Fibroblast of skin of right biceps (primary cell): ENCODE measurements around the gene KIAA1671.
A peak's percentile ranks its signal among the peaks of the same experiment; 100 is the strongest.

ENCODE experiments used
- DNase-seq: peaks from one replicate; pipeline ENCODE4 v3.0.0-alpha.2; 2013

KIAA1671 gene

DNA sequence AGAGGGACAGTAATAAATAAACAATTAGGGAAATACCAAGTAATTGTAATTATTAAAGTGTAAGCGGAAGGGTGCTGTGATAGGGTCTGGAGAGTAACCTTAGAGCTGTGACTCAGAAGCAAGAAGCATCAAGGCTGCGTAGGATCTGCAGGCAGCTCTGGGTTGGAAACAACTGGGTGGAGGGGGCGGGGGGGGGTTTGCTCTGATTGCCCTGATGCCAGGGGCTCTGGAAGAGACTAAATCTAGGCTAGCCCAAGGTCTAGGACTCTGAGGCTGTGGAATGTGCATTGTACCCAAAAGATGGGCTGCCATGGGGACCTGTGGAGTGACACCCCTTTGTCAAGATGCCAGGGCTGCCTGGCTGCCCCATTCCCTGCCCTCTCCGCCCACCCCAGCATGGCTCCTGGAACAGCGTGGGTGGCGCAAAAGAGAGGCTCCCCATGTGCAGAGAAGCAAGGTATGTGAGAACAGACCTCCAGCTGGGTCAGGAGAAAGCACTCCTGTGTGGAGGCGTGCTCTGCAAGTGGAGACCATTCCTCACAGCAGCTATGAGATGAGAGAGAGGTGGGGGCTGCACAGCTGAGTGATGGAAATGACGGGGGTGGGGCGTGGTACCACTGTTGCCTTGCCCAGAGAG, 146.0 kb downstream of the KIAA1671 start:
- no peak for DNase-seq

DNA sequence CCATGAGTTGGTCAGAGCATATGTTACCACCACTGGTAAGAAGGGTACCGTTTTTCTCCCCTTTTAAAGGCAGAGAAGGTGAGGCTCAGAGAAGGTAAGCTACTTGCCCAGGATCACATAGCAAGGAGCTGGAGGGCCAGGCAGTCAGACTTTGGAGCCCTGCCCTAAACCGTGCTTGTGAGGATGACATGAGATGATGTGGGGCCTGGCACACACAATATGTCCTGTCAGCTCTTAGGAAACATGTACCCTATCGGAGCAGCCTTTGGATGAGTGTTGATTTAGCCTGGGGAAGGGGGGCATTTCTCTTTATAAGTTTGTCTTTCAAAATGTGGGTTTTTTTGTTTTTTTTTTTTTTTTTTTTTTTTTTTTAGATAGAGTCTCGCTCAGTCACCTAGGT, 146.7 kb downstream of the KIAA1671 start:
- no peak for DNase-seq

DNA sequence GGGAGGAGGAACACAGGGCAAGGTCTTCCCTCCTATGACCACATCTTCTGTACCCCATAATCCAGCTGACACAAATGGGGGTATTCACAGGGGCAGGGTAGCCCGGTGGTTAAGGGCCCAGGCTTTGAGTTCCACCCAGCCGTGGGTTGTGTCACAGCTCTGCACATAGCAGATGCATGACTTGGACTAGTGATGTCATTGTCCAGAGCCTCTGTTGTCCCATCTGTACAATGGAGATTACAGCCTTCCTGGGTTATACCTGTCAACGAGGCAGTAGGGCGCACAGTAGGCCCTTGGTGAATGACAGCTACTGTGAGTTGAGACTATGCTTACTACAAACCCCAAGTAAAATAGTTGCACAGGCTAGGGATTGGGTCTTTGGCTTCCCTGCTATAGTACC, 147.9 kb downstream of the KIAA1671 start:
- no peak for DNase-seq

DNA sequence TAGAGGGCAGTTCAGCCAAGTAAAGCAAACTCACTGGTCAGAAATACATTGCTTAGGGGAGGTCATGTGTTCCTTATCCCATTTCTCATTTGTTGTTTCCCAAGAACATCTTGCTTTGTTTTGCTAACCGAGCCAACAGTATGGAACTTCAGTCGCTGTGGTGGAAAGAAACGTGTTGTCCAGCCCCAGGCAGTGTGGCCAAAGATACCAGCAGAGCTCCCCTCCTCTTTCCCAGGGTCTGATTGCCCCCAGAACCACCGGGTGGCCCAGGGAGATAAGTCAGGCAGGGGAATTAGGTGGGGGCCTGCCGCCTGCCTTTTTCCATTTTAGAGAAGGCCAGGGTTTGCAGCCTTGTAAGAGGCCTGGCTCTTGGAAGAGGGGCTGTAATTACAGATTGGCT, 148.4 kb downstream of the KIAA1671 start:
- DNase-seq, result no peak

DNA sequence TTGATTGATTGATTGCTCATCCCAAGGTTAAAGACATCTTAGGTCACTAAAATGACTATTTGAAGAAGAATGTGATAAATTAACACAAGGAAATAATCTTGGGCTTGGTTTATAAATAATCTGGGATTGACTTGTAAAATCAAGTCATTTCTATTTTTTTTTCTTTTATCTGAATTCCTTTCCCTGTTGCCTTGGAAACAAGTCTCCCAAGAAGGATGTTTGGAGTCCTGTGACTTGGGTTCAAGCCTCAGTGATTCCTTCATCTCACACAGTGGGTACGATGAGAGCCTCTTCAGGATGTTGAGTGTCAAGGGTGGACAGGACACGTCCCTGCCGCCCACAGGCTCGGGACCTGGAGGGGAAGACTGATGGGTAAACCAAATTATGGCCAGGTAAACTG, 149.0 kb downstream of the KIAA1671 start:
- no peak for DNase-seq

DNA sequence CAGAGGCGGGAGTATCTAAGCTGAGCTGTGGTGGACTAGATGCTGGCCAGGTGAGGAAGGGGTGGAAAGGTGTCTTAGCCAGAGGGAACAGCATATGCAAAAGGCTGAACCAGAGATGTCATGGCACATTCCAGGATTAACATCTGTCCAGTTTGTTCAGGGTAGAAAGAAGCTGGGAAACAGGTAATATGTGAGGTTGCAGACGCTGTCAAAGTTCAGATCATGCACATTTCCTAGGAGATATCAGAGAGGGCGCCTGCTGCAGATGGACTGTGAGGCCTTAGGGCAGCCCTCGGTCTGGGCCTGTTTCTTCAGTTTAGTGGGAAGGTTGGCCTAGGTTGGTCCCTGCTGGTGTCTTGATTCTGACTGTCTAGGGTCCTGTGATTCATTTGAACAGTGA, 149.5 kb downstream of the KIAA1671 start:
- no peak for DNase-seq

DNA sequence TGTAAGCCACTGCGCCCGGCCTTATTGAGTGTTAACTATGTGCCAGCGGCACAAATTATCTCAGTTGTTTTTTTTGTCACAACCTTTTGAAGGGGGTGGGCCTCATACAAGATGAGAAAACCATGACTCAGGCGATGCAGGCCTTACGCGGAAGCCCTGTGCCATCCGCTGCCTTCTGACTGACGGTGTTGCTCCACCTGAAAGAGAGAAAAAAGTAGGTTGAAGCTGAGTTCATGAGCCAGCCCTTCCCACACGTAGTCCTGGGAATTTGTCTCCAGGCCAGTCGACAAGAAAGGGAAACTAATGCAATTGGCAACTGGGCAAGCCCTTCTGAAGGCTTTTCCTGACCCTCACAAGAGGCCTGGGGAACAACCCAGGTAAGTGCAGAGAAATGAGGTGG, 150.2 kb downstream of the KIAA1671 start:
- DNase-seq, result no peak

DNA sequence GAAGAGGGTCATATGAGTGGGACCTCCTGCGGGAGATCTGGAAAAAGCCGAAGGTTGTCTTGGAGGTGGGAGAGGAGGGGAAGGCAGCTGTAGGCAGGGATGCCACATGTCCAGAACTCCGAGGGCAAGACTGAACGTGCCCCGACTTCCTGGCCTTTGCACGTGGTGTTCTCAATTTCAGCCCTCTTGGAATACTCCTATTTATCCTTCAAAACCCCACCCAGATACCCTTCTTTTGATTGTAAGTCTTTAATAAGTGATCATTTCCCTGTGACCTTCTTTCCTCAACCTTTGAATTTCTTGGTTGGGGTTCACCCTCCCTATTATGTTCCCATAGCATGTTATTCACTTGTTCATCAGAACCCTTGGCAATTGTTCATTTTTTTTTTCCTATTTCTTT, 151.9 kb downstream of the KIAA1671 start:
- no peak for DNase-seq

DNA sequence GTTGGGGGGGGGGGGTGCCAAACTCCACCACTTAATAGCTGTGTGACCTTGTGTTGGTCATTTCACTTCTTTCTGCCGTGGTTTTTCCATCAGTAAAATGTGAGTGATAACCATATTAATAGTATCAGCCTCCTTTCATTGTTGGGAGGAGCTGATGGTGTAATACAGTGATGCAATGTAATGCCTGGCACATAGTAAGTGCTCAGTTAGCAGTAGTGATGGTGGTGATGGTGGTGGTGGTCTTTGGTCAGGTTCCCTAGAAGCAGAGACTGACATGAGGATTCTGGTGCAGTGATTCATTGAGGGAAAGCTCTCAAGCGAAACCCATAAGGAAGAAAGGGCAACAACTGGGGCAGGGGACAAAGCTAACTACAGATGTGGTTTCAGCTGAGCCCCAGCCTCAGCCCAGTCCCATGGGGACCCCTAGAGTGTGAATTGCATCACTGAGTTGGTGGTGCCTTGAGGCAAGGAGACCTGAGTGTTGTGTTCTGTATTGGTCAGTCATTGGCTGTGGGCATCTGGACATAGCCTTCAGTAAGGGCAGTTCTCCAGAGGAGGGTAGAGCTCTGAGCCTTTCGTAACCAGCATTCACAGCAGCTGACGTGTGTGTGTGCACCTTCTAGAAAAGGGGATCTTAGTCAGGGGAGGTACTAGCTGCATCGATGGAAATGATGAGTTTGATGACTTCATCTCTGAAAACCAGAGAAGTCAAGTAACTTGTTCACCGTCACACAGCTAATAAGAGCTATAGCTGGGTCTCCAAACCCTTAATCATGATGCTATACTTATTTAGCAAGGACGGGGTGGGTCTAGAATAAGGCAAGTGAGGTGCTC, 153.5 kb downstream of the KIAA1671 start:
- no peak for DNase-seq

DNA sequence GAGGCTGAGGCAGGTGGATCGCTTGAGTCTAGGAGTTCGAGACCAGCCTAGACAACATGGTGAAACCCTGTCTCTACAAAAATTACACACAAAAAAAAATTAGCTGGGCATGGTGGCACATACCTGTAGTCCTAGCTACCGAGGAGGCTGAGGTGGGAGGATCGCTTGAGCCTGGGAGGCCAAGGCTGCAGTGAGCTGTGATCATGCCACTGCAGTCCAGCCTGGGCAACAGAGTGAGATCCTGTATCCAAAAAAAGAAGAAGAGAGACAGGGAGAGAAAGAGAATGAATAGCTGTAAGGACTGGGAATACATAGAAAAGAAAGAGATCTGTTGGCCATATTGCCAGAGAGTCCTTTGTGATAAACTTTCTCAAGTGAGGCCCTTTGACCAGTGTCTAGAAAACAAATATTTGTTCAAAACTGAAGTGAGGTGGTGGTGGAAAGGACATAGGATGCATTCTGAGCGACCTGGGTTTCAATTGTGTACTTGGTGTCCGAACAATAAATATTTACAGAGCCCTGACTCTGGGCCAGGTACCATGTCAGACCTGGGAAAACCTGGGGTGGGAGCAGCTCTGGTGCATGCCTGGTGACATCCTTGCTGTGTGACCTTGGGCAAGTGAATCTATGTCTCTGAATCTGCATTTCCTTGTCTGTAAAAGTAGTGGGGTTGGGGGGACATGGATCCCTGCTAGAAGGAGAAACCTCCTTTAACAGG, 157.5 kb downstream of the KIAA1671 start:
- DNase-seq, result no peak

DNA sequence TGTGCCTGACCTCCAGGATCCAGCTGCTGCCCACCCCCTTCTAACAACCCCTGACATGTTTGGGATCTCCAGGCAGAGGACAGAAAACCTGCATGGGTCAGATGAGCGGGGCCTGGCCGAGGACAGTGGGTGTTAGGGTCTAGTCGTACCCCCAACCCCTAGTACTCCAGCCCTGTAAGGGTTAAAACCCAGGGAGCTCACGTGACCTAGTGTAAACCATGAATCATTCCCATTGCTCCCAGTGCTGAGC, 158.0 kb downstream of the KIAA1671 start:
- no peak for DNase-seq

DNA sequence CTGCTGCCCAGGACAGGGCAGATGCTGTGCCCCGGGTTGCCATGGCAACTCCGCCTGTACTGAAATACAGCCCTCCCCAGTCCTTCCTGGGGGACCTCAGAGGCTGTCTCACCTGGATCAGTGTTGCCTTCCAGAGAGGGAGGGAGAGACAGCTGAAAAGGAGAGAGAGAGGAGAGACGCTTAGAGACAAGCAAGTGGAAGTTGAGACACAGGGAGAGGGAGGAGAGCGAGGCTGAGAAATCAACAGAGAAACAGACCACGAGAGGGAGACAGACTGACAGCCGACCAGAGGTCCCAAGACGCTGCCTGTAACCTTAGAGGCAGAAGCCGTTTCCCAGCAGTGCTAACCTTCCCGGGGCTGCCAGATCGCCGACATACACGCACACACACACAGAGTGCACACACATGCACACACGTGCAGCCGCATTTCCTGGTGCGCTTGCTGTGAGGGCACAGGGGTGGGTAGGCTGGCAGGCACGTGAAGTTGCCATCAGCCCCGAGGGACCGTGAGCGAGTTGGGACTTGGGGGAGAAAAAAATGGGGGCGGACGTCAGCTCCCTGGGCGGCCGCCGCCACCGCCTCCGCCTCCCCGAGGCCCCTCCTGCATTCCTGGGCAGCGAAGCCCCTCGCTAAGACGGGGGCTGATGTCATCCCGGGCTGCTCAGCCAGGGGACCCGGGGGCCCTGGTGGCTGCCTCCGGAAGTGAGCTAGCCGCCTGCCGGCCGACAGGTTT, 158.5 kb downstream of the KIAA1671 start:
- peak; percentile 62 for DNase-seq

DNA sequence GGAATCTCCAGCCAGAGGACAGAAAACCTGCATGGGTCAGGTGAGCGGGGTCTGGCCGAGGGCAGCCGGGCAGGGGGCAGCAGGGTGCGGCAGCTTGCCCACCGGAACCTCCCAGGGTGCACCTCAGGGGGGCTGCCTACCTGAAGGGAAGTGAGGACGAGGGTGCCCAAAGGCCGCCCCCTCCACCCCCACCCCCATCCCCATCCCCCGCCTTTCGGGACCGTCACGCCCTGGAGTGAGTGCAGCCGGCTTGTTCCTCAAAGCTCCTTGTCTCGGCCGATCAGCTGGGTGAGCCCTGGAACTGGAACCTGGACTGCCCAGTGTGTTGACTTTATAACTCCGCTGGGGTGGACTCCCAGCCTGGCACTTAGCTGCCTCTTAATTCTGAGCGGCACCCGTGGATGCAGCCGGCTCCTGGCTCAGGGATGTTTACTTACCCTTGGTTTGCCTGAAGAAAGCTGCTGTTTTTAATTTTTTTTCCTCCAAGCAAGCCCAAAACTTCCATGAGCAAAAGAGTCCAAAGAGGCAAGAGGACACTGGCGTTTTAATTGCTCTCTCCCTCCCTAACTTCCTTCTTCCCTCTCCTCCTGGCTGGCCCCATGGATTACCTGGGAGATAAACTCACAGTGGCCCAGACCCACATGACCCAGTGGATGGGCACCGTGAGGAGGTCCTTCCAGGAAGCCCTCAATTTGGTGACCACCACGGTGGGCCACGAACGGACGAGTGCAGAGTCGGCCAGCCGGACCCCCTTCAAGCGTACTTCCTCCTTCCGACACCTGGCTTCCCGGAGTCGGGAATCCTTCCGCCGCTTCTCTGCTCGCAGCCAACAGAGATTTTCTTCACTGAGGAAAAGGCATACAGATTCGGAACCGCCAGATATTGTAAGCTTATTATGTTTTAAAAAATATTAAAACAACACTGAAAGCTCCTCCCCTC, 159.3 kb downstream of the KIAA1671 start:
- DNase-seq, result no peak

DNA sequence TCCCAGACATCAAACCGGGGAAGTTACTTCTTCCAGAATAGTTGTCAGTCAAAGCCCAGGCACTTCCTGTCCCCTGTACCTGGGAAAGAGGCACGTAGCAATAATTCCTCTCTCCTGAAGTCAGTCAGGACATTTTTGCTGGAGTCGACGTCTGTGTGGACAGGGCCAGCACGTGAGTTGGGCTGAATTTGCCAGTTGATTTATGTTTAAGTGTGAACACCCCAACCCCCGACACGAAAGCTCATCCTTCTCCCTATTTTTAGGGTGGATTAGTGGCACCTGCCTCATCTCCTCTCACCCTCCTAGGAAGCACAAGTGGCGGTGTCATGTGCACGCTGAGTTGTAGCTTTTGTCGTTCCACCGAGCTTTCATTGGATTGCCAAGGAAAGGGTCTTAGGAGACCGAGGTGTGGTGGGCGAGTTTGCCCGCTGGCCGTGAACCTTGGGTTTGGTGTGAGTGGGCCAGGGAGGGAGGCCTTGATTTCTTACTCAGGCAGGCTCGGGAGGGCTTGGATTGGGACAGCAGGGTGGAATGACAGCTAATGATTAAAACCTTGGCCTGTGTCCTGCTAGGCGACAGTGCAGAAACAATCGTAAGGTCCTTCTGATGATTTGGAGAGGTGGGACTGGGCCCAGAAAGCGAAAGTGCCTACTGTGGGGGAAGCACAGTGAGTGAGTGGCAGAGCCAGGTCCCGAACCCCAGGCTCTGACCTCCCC, 160.2 kb downstream of the KIAA1671 start:
- no peak for DNase-seq

DNA sequence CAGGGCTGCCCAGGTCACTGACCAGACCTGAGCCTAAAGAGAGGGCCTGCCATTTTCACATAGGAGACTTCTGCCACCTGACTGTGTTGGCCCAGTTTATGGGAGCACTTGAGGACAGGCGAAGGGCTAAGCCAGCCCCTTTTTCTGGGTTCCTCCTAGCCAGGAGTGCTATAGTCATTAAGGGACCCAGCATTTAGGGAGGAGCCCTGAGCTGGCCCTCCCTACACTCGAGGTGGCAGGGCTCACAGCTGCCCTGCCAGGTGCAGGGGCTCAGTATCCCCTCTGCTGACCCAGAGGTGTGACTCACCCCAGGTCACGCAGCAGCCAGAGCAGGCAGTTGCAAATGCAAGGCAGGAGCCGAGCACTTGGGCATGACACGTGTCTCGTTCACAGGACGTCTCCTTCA, 160.8 kb downstream of the KIAA1671 start:
- no peak for DNase-seq

DNA sequence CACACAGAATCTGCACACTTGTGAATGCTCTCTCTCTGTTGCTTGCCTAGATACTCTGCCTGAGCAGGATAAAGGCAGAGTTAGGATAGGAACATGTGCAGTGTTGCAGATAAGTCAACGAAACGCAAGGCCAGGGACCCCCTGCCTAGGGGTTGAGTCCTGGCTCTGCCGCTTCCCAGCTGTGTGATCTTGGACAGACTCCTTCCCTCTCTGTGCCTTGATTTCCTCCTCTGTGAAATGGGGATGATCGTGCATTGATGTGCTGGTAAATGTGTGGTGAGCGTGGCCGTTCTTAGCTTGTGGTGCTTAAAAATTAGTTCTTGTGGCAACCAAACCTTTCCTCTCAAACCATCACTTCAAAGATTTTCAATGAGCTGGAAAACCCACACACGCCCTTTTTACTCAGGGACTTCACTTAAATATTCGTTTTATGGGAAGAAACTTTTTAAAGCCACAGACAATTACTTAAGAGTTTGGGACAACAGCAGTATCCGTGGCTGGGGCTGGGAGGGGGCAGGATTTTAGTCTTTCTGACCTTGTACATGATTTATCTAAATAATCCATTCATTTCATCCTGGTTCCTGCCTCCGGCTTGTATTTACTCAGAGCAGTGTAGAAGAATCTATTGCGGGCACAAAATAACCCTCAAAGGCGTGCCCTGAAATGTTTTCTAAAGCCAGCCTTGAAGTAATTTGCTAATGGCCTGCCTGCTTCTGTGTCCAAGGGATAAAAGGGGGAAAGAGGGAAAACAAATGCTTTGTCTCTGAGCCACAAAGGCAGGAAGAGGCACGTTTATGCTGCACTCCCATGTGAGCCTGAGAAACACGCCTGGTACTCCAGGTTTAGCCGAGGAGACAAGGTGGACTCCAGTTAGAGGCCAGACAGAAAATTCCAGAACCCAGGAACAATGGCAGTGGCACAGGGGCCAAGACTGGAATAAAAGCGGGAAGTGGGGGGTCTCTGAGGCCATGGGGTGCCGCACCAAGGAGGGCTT, 162.2 kb downstream of the KIAA1671 start:
- no peak for DNase-seq

DNA sequence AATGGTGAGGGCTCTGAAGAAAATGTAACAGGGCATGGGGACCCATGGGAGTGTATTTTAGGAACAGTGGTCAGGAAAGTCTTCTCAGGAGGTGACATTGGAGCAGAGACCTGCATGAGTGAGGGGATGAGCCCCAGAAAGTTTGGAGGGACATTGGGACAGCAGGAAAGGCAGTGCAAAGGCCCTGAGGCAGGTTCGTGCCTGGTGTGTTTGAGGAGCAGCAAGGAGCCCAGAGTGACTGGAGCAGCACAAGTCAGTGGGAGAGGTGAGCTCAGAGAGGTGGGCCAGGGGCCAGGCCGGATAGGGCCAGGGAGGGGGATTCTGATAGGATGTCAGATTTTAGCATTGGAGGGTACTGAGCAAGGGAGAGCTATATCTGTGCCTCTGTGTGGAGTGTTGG, 167.1 kb downstream of the KIAA1671 start:
- no peak for DNase-seq

DNA sequence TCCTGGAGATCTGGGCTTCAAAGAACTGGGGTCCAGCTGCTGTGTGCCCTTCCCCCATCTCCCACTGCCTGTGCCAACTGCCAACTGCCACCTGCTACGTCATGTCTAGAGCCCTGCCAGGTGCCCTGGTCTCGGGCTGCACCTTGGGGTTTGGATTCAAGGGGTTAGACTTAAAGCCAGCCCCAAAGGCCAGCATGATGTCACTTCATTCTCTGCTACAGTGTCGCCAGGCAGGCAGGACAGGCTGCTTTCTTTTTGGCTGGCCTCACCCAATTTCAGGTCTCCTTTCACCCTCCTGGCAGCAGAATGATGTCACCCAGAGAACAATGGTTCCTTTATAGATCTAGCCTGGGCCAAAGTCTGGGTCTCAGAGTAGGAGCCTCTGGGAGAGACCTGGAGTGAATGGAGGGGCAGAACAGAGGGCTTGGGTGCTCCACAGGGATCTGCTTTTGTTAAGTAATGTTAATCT, 167.6 kb downstream of the KIAA1671 start:
- no peak for DNase-seq

DNA sequence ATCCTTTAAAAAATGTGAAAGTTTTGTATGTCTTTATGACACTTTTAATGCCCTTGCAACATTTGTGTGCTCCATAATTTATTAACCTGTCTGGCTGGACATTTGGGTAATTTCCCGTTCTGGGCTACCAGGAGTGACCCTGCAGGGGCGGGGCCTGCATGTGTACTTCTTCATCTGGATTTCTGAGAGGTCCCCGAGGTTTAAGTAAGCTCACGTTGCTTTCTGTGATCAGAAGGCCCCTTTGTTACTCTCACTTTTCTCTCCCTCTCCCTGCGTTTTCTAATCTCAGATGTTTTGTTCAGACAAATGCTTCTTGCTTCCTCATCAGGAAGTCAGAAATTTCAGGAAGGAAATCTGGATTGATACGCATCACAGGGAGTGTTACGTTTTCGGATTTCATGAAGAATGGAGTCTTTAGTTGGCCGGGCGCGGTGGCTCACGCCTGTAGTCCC, 168.3 kb downstream of the KIAA1671 start:
- no peak for DNase-seq

DNA sequence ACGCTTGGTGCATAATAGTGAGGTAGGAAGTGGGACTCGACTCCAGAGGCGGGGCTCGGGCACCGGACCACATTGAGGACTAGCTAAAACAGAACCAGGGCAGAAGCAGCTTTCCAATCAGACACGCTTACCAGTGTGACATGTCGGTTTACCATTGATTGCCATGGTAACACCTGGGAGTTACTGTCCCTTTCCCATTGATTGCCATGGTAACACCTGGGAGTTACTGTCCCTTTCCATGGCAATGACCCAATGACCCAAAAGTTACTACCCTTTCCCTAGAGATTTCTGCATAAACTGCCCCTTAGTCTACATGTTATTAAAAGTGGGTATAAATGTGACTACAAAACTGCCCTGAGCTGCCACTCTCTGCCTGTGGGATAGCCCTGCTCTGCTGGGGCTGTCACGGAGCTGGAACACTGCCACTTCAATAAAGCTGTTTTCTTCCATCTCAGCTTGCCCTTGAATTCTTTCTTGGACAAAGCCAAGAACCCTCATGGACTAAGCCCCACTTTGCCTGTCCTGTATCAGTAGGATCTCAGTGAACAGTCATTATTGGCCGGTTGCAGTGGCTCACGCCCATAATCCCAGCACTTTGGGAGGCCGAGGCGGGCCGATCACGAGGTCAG, 169.7 kb downstream of the KIAA1671 start:
- no peak for DNase-seq
